GM06990 (cell line): ENCODE measurements around the gene AGRP.
A peak's percentile ranks its signal among the peaks of the same experiment; 100 is the strongest.

Experiments
- DNase-seq: peaks from one replicate; pipeline ENCODE4 v3.0.0-alpha.2; 2011; ENCODE audit not compliant: insufficient read length; ENCODE audit errors: extremely low read depth
- H3K27me3 ChIP-seq: replicated peaks from 2 replicates; pipeline ENCODE4 v1.6.0; 2011; ENCODE audit warnings: low read length; ENCODE audit not compliant: control insufficient read depth, insufficient read depth
- H3K36me3 ChIP-seq: 2 replicates; pipeline ENCODE4 v1.5.1; 2011; ENCODE audit warnings: low read length; ENCODE audit not compliant: control insufficient read depth, insufficient read depth
- H3K4me3 ChIP-seq: replicated peaks from 2 replicates; pipeline ENCODE4 v1.5.1; 2011; ENCODE audit warnings: low read depth, mild to moderate bottlenecking, control low read depth, low read length
- CTCF ChIP-seq: IDR thresholded peaks from 2 replicates; pipeline ENCODE4 v1.5.1; 2011; ENCODE audit warnings: low read length, control low read depth, mild to moderate bottlenecking, inconsistent platforms; ENCODE audit not compliant: insufficient read depth, poor library complexity, severe bottlenecking

AGRP gene

GRCh38 chr16:67528222-67528869 is 45.0 kb upstream of the AGRP start, which contains the start of gene RIPOR1:
RIPOR1 (plus strand) TSS chr16:67528829; CDS start chr16:67538447, 9,618 bp downstream.
- H3K27me3 ChIP-seq = no peaks in the 10 kb centered on the region
- no peak for DNase-seq
- peak within 1 kb of the TSS; percentile 59 for H3K4me3 ChIP-seq
- no peaks in the 10 kb centered on the region for H3K36me3 ChIP-seq
- no peak for TF ChIP-seq CTCF

GRCh38 chr16:67526149-67526791 is 42.9 kb upstream of the AGRP start:
- no peak for DNase-seq
- H3K4me3 ChIP-seq = no peak overlapping the region
- no peaks in the 10 kb centered on the region for H3K36me3 ChIP-seq
- no peak for TF ChIP-seq CTCF
- H3K27me3 ChIP-seq = no peaks in the 10 kb centered on the region

GRCh38 chr16:67525176-67525860 is 42.0 kb upstream of the AGRP start:
- Histone ChIP-seq H3K36me3 (no peaks in the 10 kb centered on the region), H3K27me3 (no peaks in the 10 kb centered on the region), H3K4me3 (no peak overlapping the region)
- no peak for TF ChIP-seq CTCF
- DNase-seq = no peak

- Histone ChIP-seq H3K36me3 (no peaks in the 10 kb centered on the region), H3K4me3 (peak overlapping the region; percentile 70), H3K27me3 (no peaks in the 10 kb centered on the region)
- peak; percentile 89 for DNase-seq
- peak; percentile 98 for TF ChIP-seq CTCF
These were observed 37.9 kb upstream of the AGRP start for GRCh38 chr16:67521095-67521804.

- TF ChIP-seq CTCF = no peak
- Histone ChIP-seq H3K36me3 (no peaks in the 10 kb centered on the region), H3K4me3 (peak overlapping the region; percentile 54), H3K27me3 (no peaks in the 10 kb centered on the region)
- DNase-seq = no peak
These were observed 35.9 kb upstream of the AGRP start for GRCh38 chr16:67519242-67519641.
